Colonic mucosa (tissue), 4 donors: Measurements from ENCODE around the gene FAM193B. TPM values are rescaled to one million over a fixed set of nuclear protein-coding genes. Genes with fewer than 3 reads are reported as not detected.

Source experiments
- DNase-seq: peaks from one replicate; pipeline ENCODE4 v3.0.0-alpha.2; 2020
- H3K27ac ChIP-seq: fragments of 200-600 bp; one replicate; pipeline ENCODE4 v1.8.0; 2021
- H3K27me3 ChIP-seq: fragments of 200-600 bp; one replicate; pipeline ENCODE4 v1.8.0; 2021
- H3K36me3 ChIP-seq: fragments of 200-600 bp; one replicate; pipeline ENCODE4 v1.8.0; 2021
- H3K4me1 ChIP-seq: fragments of 200-600 bp; one replicate; pipeline ENCODE4 v1.8.0; 2021; ENCODE audit warnings: mild to moderate bottlenecking
- H3K4me3 ChIP-seq: fragments of 200-600 bp; one replicate; pipeline ENCODE4 v1.8.0; 2021
- H3K9ac ChIP-seq, 2 donors: one replicate each; pipeline ENCODE4 v1.7.0; 2013; ENCODE audit warnings: control low read depth in 2 of 2, low read depth in 2 of 2, low read length in 2 of 2
- H3K9me3 ChIP-seq: fragments of 200-600 bp; one replicate; pipeline ENCODE4 v1.8.0; 2021
- CTCF ChIP-seq: fragments of 200-600 bp; IDR thresholded peaks from one replicate; pipeline ENCODE4 v1.8.0; 2022; ENCODE audit warnings: antibody characterized with exemption, mild to moderate bottlenecking
- intact Hi-C: fragments of 100-400 bp; cut with DNase I; formaldehyde crosslinking; loops from one replicate; pipeline ENCODE4 v1.14.1; 2022
- total RNA-seq, 2 donors: library from RNA; stranded (reverse); fragmentation: NEBNext Ultra II Directional in 1 of 2; extraction: Animal tissue kit (Norgen Biotek cat#: 25700) in 1 of 2; gene quantifications; one replicate each; pipeline ENCODE4 v1.2.1, GENCODE V29; 2021
- donor health status: healthy.
- donor health status: DM: no; HTN: no; CAD: no.
- donor health status: DM: no; HTN: no; CAD: no.

Gene FAM193B
- total RNA-seq, 2 donors from 2014 or later: 39.4 to 78.6 TPM

- Histone ChIP-seq H3K9me3 (no peaks in the 10 kb centered on the region), H3K36me3 (peaks cover 9% of the 10 kb centered on the region), H3K4me3 (peak overlapping the region; percentile 30), H3K27ac (no peak overlapping the region), H3K9ac (peak overlapping the region in 1 of 2 donors; percentile 56), H3K27me3 (no peaks in the 10 kb centered on the region), H3K4me1 (no peaks in the 10 kb centered on the region)
- TF ChIP-seq CTCF: no peak
- DNase-seq: no peak
- intact Hi-C loops: no loop called here
Measured at GRCh38 chr5:177507596-177508220, 46.7 kb downstream of the FAM193B start.

- no peak for TF ChIP-seq CTCF
- no peaks in the 10 kb centered on the region for H3K4me1 ChIP-seq
Measured at GRCh38 chr5:177507165-177507564, 47.2 kb downstream of the FAM193B start.

GRCh38 chr5:177505075-177505474 lies 49.3 kb downstream of the FAM193B start:
- Histone ChIP-seq H3K9me3 (no peaks in the 10 kb centered on the region), H3K36me3 (no peaks in the 10 kb centered on the region), H3K9ac (no peak overlapping the region), H3K4me1 (no peaks in the 10 kb centered on the region), H3K27ac (no peak overlapping the region), H3K27me3 (no peaks in the 10 kb centered on the region), H3K4me3 (no peak overlapping the region)
- TF ChIP-seq CTCF: no peak
- no peak for DNase-seq
- intact Hi-C loops: no loop called here

More at GRCh38 chr5:177507165-177507564, 47.2 kb downstream of the FAM193B start:
- intact Hi-C loops: no loop called here
- Histone ChIP-seq H3K36me3 (peaks cover 9% of the 10 kb centered on the region), H3K27ac (no peak overlapping the region), H3K4me3 (no peak overlapping the region), H3K9ac (no peak overlapping the region), H3K27me3 (no peaks in the 10 kb centered on the region), H3K9me3 (no peaks in the 10 kb centered on the region)
- no peak for DNase-seq

- intact Hi-C loops: loop anchor here (5.0 kb wide), 3 partner anchors 47 to 192 kb away; partner anchors contain the start of gene MXD3
- Histone ChIP-seq H3K4me1 (no peaks in the 10 kb centered on the region), H3K27me3 (no peaks in the 10 kb centered on the region), H3K9ac (no peak overlapping the region), H3K9me3 (no peaks in the 10 kb centered on the region), H3K27ac (no peak overlapping the region), H3K4me3 (no peak overlapping the region), H3K36me3 (no peaks in the 10 kb centered on the region)
- DNase-seq: no peak
- no peak for TF ChIP-seq CTCF
Measured at GRCh38 chr5:177504086-177505056, 50.0 kb downstream of the FAM193B start.

- H3K27me3 ChIP-seq: no peaks in the 10 kb centered on the region
- no peak overlapping the region for H3K9ac ChIP-seq
- no peaks in the 10 kb centered on the region for H3K9me3 ChIP-seq
- no peak overlapping the region for H3K4me3 ChIP-seq
- intact Hi-C loops: loop anchor here (5.0 kb wide), 3 partner anchors 46 to 191 kb away; partner anchors contain the start of gene MXD3
- no peaks in the 10 kb centered on the region for H3K36me3 ChIP-seq
- H3K4me1 ChIP-seq: no peaks in the 10 kb centered on the region
- no peak for DNase-seq
- TF ChIP-seq CTCF: no peak
- no peak overlapping the region for H3K27ac ChIP-seq
Measured at GRCh38 chr5:177503351-177504085, 50.8 kb downstream of the FAM193B start.
